ENCODE results near the gene ACTN1.

DNA sequence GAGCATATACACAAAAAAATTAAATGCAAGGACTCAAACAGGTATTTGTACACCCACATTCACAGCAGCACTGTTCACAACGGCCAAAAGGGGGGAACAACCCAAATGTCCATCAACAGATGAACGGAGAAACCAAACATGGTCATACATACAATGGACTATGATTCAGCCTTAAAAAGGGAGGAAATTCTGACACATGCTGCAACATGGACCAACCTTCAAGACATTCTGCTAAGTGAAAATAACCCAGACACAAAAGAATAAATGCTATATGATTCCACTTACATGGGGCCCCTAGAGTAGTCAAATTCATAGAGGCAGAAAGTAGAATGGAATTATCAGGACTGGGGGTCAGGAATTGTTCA is 29.5 kb downstream of the ACTN1 start:
- TF ChIP-seq, protein P1, sequence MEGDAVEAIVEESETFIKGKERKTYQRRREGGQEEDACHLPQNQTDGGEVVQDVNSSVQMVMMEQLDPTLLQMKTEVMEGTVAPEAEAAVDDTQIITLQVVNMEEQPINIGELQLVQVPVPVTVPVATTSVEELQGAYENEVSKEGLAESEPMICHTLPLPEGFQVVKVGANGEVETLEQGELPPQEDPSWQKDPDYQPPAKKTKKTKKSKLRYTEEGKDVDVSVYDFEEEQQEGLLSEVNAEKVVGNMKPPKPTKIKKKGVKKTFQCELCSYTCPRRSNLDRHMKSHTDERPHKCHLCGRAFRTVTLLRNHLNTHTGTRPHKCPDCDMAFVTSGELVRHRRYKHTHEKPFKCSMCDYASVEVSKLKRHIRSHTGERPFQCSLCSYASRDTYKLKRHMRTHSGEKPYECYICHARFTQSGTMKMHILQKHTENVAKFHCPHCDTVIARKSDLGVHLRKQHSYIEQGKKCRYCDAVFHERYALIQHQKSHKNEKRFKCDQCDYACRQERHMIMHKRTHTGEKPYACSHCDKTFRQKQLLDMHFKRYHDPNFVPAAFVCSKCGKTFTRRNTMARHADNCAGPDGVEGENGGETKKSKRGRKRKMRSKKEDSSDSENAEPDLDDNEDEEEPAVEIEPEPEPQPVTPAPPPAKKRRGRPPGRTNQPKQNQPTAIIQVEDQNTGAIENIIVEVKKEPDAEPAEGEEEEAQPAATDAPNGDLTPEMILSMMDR (IDR thresholded peaks at IDR 0.05) = no peak
- TF ChIP-seq POLR2AphosphoS5 (IDR thresholded peaks at IDR 0.05) = no peak
- no peak for TF ChIP-seq POLR2A (IDR thresholded peaks at IDR 0.05)

All from breast epithelium (tissue), 3 donors.